Esophagus (tissue), 2 donors: ENCODE measurements around the gene BNIP5. TPM values are rescaled to one million over a fixed set of nuclear protein-coding genes. Genes with fewer than 3 reads are reported as not detected.

Source experiments
- H3K27ac ChIP-seq, 2 donors: one replicate each; pipeline ENCODE4 v1.5.1; 2013; ENCODE audit warnings: low read depth in 2 of 2, mild to moderate bottlenecking in 2 of 2, inconsistent platforms in 1 of 2, low read length in 1 of 2, moderate library complexity in 1 of 2
- H3K27me3 ChIP-seq, 2 donors: one replicate each; pipeline ENCODE4 v1.6.1; 2013; ENCODE audit warnings: low read length in 2 of 2, control low read depth in 1 of 2, mild to moderate bottlenecking in 1 of 2; ENCODE audit not compliant: insufficient read depth in 2 of 2, control insufficient read depth in 1 of 2
- H3K36me3 ChIP-seq, 2 donors: one replicate each; pipeline ENCODE4 v1.6.1; 2013; ENCODE audit warnings: low read length in 1 of 2; ENCODE audit not compliant: control insufficient read depth in 2 of 2, insufficient read depth in 2 of 2
- H3K4me1 ChIP-seq, 2 donors: one replicate each; pipeline ENCODE4 v1.6.1; 2013; ENCODE audit warnings: low read length in 1 of 2; ENCODE audit not compliant: control insufficient read depth in 2 of 2, insufficient read depth in 2 of 2
- H3K4me3 ChIP-seq, 2 donors: one replicate each; pipeline ENCODE4 v1.5.1; 2013; ENCODE audit warnings: low read length in 2 of 2, mild to moderate bottlenecking in 2 of 2, low read depth in 1 of 2, moderate library complexity in 1 of 2
- H3K9me3 ChIP-seq, 2 donors: one replicate each; pipeline ENCODE4 v1.6.1; 2013; ENCODE audit warnings: mild to moderate bottlenecking in 2 of 2, low read depth in 1 of 2, low read length in 1 of 2, moderate library complexity in 1 of 2; ENCODE audit not compliant: control insufficient read depth in 2 of 2, insufficient read depth in 1 of 2
- WGBS, 2 donors: extraction: QIAGEN DNeasy Blood & Tissue Kit; methylation state at CpG; one replicate each; pipeline ENCODE4 v1.1.7; 2013; 5-methylcytosine and 5-hydroxymethylcytosine counted together
- polyA plus RNA-seq, 2 donors: library from polyadenylated mRNA; stranded (reverse); fragments of 200-250 nt; gene quantifications; one replicate each; pipeline ENCODE4 v1.2.3, GENCODE V29; 2013
- donor health status: healthy with polysubstance abuse.
- donor health status: Bipolar disorder and iron deficiency.

BNIP5 gene
- polyA plus RNA-seq, 2 donors: not detected

DNA sequence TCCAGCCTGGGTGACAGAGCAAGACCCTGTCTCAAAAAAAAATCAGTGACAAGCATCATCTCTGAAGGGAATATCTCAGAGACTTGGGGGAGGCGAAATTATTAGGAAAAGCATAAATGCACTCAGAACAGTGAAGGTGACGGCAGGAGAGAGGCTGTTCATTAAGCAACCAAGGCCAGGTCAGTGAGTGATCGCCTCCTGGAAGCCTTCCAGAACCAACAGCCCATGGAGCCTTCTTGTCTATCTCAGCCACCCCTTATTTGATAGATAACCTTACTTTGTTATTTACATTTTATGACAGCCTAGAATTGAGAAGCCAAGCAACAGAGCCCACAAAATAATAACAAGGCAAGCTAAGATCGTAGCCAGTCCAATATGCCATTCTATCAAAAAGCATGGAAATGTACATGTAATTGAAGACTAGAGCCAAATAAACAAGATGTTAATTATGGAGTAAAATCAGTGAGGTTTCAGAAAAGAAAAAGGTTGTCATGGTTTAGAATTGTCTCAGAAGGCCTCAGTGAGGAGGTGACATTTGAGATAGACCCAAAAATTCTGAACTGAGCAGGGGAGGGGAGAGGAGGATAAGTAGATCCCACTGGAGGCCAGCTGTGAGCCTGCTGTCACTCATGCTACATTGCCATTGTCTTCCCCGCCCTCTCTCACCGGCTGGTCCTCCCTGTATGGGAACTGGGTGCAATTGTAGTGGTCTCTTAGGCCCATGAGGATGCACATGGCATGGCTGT, 17.8 kb downstream of the BNIP5 start:
- Histone ChIP-seq H3K27ac (no peak overlapping the region), H3K9me3 (no peaks in the 10 kb centered on the region)

GRCh38 chr6:36317623-36318022, 19.1 kb downstream of the BNIP5 start:
- WGBS, 2 donors: 88 to 92% methylated on average over 2 of the region's 2 CpGs
- Histone ChIP-seq H3K4me3 (no peak overlapping the region), H3K4me1 (peaks cover 0 to 4% of the 10 kb centered on the region in 2 donors), H3K27me3 (no peaks in the 10 kb centered on the region), H3K9me3 (no peaks in the 10 kb centered on the region), H3K27ac (no peak overlapping the region), H3K36me3 (no peaks in the 10 kb centered on the region)

More for the DNA sequence above, 17.8 kb downstream of the BNIP5 start:
- Histone ChIP-seq H3K36me3 (no peaks in the 10 kb centered on the region), H3K4me1 (peaks cover 0 to 4% of the 10 kb centered on the region in 2 donors), H3K4me3 (no peak overlapping the region), H3K27me3 (no peaks in the 10 kb centered on the region)
- 76 to 80% methylated on average over 6 of the region's 6 CpGs for WGBS, 2 donors

DNA sequence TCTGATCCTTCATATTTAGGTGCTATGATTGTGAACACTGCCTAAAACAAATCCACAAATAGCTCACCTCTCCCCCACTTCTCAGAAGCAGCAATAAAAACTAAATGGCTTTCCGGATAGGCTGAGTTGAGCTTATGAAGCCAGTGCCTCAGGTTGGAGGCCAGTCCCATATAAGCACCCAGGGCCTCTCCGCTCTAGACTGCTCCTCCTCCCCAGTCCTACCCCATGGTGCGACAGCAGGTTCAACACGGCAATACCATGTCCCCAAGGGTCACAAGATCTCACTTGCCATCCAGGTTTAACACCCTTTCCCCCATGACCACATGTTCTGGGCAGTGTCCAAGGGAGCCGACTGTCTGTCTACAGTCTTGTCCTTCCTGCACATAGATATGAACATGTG, 20.8 kb downstream of the BNIP5 start:
- Histone ChIP-seq H3K9me3 (no peaks in the 10 kb centered on the region), H3K4me3 (no peak overlapping the region), H3K27me3 (no peaks in the 10 kb centered on the region), H3K4me1 (peaks cover 0 to 4% of the 10 kb centered on the region in 2 donors), H3K36me3 (no peaks in the 10 kb centered on the region), H3K27ac (no peak overlapping the region)
- WGBS, 2 donors: 85 to 90% methylated on average over 5 of the region's 5 CpGs

DNA sequence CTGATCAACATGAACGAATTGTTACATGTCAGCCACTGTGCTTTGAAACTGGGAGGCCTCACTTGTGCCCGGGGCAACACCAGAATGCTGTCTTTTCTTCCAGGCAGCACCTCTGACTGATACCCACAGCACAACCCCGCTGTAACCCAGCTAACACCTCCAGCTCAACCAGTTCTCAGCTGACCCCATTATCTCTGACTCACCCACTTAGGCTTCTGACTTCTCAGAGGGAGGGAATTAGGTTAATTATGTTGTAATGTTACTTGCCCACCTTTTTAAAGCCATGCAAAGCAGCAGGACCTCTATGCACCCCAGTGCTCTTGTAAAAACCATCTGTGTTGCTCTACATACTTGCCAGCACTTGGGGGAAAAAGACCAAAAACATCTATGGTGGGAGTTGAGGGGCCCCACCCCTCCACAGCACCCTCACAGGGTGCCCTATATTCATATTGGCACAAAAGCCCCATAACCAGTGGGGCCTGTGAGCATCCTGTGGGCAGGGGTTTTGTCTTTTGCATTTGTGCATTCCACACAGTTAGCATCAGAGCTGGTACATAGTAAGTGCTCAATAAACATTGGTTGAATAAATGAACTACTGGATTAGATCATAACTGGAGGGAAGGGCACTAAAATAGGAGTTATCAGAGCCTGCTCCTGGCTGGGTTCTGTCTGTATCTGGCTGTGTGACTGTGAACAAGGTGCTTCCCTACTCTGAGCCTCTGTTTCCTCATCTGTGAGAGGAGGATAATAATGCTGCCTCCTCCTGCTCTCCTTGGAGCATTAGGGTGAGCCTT, 22.3 kb downstream of the BNIP5 start:
- no peak overlapping the region for H3K4me3 ChIP-seq
- peaks cover 0 to 3% of the 10 kb centered on the region in 2 donors for H3K4me1 ChIP-seq
- 45 to 53% methylated on average over 3 of the region's 3 CpGs for WGBS, 2 donors
- H3K27ac ChIP-seq: no peak overlapping the region
- H3K27me3 ChIP-seq: no peaks in the 10 kb centered on the region
- no peaks in the 10 kb centered on the region for H3K36me3 ChIP-seq
- no peaks in the 10 kb centered on the region for H3K9me3 ChIP-seq

DNA sequence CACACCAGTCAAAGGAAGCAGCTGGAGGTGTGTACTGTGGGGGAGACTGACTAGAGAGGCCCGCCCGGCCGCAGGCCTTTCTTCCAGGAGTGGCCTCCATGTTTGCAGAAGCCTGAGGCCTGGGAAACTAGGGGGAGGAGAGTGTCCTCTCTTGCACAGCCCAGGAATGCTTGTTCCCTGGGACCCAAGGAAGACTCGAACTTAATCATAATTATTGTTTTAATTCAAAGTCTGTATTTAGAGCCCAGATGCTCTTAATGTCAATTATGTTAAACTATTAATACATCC, 23.1 kb downstream of the BNIP5 start:
- Histone ChIP-seq H3K27ac (no peak overlapping the region), H3K4me1 (no peaks in the 10 kb centered on the region), H3K36me3 (no peaks in the 10 kb centered on the region), H3K27me3 (no peaks in the 10 kb centered on the region), H3K9me3 (no peaks in the 10 kb centered on the region), H3K4me3 (no peak overlapping the region)
- 89 to 92% methylated on average over 4 of the region's 4 CpGs for WGBS, 2 donors

- H3K27me3 ChIP-seq: no peaks in the 10 kb centered on the region
- 63 to 76% methylated on average over 8 of the region's 8 CpGs for WGBS, 2 donors
- H3K36me3 ChIP-seq: no peaks in the 10 kb centered on the region
- no peaks in the 10 kb centered on the region for H3K9me3 ChIP-seq
- H3K4me3 ChIP-seq: no peak overlapping the region
- H3K4me1 ChIP-seq: no peaks in the 10 kb centered on the region
- no peak overlapping the region for H3K27ac ChIP-seq
These were observed 23.6 kb downstream of the BNIP5 start for GRCh38 chr6:36312854-36313648.

DNA sequence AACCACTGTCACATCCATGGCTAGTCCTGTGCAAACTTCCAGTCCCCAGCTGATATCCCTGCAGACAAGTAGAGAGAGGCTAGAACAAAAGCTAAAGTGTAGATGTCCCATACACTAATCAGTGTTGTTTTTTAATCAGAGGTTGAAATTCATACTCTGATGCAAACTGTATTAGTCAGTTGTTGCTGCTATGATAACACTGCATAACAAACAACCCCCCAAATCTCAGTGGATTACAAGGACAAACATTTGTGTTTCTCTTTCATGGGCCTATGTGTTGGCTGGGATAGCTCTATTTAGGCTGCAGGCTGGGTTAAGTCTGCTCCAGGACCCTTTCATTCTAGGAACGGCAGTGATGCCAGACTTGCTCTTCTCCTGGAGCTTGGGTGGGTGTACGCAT, 26.8 kb downstream of the BNIP5 start:
- Histone ChIP-seq H3K9me3 (no peaks in the 10 kb centered on the region), H3K27ac (no peak overlapping the region), H3K4me3 (no peak overlapping the region), H3K27me3 (no peaks in the 10 kb centered on the region), H3K36me3 (no peaks in the 10 kb centered on the region), H3K4me1 (no peaks in the 10 kb centered on the region)
- 91 to 96% methylated on average over 2 of the region's 2 CpGs for WGBS, 2 donors

GRCh38 chr6:36309203-36309602, 27.5 kb downstream of the BNIP5 start:
- H3K27ac ChIP-seq: no peak overlapping the region
- H3K4me3 ChIP-seq: no peak overlapping the region
- WGBS, 2 donors: 52 to 75% methylated on average over 7 of the region's 7 CpGs
- no peaks in the 10 kb centered on the region for H3K4me1 ChIP-seq
- no peaks in the 10 kb centered on the region for H3K27me3 ChIP-seq
- no peaks in the 10 kb centered on the region for H3K9me3 ChIP-seq
- no peaks in the 10 kb centered on the region for H3K36me3 ChIP-seq

GRCh38 chr6:36308514-36308913, 28.2 kb downstream of the BNIP5 start:
- WGBS, 2 donors: 93 to 95% methylated on average over 5 of the region's 5 CpGs

More at GRCh38 chr6:36308514-36308913, 28.2 kb downstream of the BNIP5 start:
- Histone ChIP-seq H3K9me3 (no peaks in the 10 kb centered on the region), H3K36me3 (no peaks in the 10 kb centered on the region), H3K27ac (no peak overlapping the region), H3K4me1 (no peaks in the 10 kb centered on the region), H3K4me3 (no peak overlapping the region), H3K27me3 (no peaks in the 10 kb centered on the region)
